ENCODE data around the gene XPO5. TPM values are rescaled to one million over a fixed set of nuclear protein-coding genes. Genes with fewer than 3 reads are reported as not detected.

XPO5 gene
- total RNA-seq, 4 donors from 2014 or later = 14.5 to 36.5 (median 16.0) TPM

DNA sequence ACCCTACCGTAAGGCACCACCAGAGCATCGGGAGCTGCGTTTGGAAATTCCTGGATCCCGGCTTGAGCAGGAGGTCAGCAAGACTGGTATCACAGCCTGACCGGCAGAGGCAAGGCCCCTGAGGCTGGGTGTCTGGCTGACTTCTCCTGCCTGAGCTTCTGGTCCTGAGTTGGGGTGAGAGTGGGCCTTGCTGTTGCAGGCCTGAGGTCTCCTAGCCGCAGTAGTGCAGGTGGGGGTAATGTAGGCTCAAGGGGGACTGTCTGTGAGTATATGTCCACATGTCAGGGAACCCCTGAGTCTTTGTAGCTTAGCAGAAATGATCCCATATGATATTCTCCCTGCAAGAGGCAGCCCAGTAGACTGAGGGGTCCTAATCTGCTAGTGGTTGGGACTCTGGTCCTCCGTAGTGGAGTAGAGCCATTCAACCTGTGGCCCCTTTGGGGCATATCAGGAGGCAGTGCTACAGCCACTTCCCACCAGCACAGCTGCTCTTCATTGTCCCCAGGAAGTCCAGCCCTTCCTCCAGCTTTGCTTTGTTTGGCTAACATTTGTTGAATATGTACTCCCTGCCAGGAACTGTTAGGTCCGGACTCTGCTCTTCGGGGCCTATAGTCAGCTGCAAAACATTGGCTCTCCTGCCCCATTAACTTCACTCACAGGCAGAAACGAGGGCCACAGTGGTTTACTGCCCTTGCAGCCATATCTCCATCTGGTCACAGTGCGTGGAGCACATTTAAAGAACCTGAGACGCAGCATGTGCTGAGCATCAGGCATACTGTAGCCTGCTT lies 76.6 kb downstream of the XPO5 start:
- TF ChIP-seq, protein P1, sequence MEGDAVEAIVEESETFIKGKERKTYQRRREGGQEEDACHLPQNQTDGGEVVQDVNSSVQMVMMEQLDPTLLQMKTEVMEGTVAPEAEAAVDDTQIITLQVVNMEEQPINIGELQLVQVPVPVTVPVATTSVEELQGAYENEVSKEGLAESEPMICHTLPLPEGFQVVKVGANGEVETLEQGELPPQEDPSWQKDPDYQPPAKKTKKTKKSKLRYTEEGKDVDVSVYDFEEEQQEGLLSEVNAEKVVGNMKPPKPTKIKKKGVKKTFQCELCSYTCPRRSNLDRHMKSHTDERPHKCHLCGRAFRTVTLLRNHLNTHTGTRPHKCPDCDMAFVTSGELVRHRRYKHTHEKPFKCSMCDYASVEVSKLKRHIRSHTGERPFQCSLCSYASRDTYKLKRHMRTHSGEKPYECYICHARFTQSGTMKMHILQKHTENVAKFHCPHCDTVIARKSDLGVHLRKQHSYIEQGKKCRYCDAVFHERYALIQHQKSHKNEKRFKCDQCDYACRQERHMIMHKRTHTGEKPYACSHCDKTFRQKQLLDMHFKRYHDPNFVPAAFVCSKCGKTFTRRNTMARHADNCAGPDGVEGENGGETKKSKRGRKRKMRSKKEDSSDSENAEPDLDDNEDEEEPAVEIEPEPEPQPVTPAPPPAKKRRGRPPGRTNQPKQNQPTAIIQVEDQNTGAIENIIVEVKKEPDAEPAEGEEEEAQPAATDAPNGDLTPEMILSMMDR (IDR thresholded peaks at IDR 0.05; ENCODE audit: low read depth) = no peak

DNA sequence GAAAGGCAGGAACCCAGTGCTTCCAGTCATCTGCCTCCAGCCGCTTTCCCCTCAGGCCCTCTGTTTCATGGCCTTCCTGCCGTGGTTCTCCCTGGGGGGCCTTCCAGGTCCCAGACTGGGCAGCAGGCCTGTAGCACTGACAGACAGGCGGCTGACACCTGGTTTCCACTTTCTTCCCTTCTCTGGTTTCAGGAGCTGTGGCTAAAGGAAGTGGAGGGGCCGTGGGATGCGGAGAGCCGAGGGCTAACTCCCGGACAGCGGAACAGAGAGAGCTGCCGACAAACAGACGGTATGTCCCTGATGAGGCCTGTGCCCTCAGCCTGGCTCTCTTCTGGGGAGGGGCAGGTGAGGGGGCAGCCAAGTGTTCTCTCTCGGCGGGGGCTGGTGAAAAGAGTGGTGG lies 78.1 kb downstream of the XPO5 start:
- TF ChIP-seq, protein P1 (IDR thresholded peaks at IDR 0.05; ENCODE audit: low read depth) = no peak

DNA sequence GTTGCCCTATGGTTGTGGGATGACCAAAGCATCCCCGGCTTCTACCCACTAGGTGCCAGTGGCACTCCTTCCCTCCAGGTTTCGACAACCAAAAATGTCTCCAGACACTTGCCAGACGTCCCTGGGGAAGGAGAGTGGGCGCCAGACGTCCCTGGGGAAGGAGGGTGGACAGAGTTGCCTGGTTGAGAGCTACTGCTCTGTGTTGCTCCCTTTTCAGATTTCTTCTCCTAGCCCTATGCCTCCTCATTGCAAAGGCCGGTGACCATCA lies 78.8 kb downstream of the XPO5 start:
- TF ChIP-seq, protein P1 (IDR thresholded peaks at IDR 0.05; ENCODE audit: low read depth) = no peak

DNA sequence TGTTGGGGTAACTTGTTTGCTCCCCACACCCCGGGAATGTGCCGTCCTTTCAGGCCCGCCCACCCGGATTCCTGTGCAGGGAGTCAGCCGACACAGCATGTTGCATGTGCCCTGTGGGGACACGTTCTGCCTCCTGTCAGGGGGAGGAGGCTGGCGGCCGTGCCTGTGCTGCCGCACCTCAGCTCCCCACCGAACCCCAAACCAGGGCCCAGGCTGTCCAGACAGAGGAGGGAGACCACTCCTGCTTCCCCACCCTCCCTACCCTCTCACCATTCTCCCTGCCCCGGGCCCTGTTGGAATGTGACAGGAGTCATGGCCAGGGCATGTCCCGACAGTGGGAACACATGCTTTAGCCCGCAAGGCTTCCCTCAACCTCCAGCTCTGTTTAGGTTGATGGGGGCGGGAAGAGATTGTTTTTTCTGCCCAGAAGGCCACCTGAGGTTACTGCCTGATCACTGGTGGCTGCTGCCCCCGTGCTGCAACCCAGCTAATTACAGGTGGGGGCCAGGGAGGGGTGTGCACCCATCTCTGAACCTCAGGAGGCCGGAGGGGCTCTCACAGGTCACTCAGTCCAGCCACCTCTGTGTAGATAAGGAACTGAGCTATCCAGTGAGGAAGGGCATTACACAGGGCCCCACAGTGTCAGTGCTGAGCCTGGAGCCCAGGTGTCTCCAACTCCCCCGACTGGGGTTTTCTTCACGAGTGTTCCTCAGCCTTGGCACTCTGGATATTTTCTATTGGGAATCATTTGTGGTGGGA lies 79.3 kb downstream of the XPO5 start:
- TF ChIP-seq, protein P1 (IDR thresholded peaks at IDR 0.05; ENCODE audit: low read depth) = no peak

DNA sequence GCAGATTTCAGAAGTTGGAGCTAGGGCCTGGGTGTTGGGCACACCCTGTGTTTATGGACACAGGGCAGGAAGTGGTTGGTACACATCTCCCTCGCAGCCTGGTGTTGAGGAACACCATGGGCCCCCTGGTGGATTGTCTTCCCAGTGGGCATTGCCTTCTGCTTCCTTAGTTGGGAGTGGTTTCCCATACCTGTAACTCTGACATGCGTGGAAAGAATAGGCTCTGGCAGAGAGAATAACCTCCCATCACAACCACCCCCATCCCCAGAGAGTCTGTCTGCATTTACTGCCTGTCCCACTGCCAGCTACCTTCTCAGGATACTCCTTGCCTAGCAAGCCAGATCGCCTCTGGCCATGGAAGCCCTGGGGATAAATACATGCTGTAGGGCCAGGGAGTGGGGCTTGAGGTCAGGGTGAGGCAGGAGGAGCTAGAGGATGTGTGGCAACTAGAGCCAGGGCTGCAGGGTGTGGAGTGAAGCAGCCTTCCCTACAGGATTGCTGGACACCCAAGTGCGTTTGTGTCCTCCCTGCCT lies 80.4 kb downstream of the XPO5 start:
- TF ChIP-seq, protein P1 (IDR thresholded peaks at IDR 0.05; ENCODE audit: low read depth) = no peak

DNA sequence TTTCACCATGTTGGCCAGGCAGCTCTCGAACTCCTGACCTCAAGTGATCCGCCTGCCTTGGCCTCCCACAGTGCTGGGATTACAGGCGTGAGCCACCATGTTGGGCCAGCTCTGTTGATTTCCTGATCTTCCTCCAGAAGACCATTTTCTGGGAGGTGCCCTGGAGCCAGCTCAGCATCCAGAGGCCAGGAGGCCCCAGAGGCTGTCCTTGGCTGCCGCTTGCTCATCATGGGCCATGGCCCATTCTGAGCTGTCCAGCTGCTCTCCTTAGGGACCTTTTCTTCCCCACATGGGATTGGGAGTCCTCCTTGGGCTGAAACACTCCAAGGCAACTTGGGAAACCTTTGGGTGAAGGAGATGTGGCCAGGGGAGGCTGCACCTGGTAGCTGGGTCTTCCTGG lies 81.1 kb downstream of the XPO5 start:
- TF ChIP-seq, protein P1 (IDR thresholded peaks at IDR 0.05; ENCODE audit: low read depth) = no peak

DNA sequence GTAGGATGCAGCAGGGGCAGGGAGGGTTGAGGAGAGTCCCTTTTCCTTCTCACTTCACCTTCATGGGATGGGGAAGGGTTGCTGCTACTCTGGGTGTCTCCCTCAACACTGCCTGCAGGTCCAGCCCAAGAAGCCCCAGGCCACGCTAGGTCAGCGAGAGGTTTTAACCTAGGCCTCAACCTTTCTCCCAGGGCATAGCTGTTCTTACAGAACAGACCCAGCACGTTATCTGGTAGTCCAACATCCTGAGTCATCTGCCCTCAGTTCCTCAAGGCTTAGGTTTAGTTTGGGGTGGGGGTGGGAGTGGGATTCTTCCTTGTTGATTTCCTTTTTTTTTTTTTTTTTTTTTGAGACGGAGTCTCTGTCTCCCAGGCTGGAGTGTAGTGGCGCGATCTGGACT lies 81.5 kb downstream of the XPO5 start:
- TF ChIP-seq, protein P1 (IDR thresholded peaks at IDR 0.05; ENCODE audit: low read depth) = no peak
